ENCODE results near the gene PRR30.
"Not testable (repeated sequence)": the region's sequence is repeated elsewhere in the genome, so short reads cannot be mapped to it uniquely, and the experiment has no call there.

The PRR30 gene

DNA sequence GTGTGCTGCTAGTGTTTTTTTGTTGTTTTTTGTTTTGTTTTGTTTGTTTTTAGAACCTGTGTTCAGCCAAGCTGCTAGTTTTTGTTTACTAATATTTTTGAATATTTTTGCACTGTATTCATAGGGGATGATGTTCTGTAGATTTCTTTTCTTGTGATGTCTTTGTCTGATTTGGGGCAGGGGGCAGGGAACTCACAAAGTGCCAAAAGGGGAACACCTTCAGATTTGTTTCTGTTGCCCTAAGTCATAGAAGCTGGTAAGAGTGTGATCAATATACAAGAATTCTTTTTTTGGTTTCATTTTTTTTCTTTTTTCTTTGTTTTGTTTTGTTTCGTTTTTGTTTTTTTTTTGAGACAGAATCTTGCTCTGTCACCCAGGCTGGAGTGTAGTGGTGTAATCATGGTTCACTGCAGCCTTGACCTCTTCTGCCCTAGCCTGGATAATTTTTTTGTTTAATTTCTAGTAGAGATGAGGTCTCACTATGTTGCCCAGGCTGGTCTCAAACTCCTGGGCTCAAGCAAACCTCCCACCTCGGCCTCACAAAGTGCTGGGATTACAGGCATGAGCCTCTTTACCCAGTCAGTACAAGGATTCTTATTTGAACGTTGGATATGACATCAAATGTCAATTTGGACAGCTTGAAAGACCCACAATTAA lies 40.3 kb upstream of the PRR30 start:
- no peak for DNase-seq (ENCODE audit: low read depth, low spot score)
- TF ChIP-seq, protein P1, sequence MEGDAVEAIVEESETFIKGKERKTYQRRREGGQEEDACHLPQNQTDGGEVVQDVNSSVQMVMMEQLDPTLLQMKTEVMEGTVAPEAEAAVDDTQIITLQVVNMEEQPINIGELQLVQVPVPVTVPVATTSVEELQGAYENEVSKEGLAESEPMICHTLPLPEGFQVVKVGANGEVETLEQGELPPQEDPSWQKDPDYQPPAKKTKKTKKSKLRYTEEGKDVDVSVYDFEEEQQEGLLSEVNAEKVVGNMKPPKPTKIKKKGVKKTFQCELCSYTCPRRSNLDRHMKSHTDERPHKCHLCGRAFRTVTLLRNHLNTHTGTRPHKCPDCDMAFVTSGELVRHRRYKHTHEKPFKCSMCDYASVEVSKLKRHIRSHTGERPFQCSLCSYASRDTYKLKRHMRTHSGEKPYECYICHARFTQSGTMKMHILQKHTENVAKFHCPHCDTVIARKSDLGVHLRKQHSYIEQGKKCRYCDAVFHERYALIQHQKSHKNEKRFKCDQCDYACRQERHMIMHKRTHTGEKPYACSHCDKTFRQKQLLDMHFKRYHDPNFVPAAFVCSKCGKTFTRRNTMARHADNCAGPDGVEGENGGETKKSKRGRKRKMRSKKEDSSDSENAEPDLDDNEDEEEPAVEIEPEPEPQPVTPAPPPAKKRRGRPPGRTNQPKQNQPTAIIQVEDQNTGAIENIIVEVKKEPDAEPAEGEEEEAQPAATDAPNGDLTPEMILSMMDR (IDR thresholded peaks at IDR 0.05; ENCODE audit: insufficient read depth, low read length, missing control alignments) = no peak
- H3K4me3 ChIP-seq (ENCODE audit: low read depth, low read length) = no peak overlapping the region
- CTCF ChIA-PET = interaction anchor here (1.1 to 3.1 kb wide), 3 partner anchors 9 to 13 kb away, joined by 3 to 31 read pairs (median 3); no protein-coding TSS in a partner anchor
- POLR2A ChIA-PET = no interaction called here

DNA sequence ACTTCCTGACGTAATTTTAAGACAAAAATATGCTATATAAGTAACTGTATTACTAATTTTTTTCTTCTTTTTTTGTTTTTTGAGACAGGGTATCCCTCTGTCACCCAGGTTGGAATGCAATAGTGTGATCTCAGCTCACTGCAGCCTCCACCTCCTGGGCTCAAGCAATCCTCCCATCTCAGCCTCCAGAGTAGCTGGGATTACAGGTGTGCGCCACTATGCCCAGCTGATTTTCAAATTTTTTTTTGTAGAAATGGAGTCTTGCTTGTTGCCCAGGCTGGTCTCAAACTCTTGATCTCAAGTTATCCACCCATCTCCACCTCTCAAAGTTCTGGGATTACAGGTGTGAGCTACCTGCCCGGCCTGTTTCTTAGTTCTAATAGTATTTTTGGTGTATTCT lies 39.3 kb upstream of the PRR30 start:
- DNase-seq (ENCODE audit: low read depth, low spot score) = no peak
- TF ChIP-seq, protein P1 (IDR thresholded peaks at IDR 0.05; ENCODE audit: insufficient read depth, low read length, missing control alignments) = no peak
- ChIA-PET POLR2A (no interaction called here), CTCF (interaction anchor here (3.1 kb wide), 1 partner anchor 8 kb away, joined by 31 read pairs; no protein-coding TSS in a partner anchor)
- no peak overlapping the region for H3K4me3 ChIP-seq (ENCODE audit: low read depth, low read length)

DNA sequence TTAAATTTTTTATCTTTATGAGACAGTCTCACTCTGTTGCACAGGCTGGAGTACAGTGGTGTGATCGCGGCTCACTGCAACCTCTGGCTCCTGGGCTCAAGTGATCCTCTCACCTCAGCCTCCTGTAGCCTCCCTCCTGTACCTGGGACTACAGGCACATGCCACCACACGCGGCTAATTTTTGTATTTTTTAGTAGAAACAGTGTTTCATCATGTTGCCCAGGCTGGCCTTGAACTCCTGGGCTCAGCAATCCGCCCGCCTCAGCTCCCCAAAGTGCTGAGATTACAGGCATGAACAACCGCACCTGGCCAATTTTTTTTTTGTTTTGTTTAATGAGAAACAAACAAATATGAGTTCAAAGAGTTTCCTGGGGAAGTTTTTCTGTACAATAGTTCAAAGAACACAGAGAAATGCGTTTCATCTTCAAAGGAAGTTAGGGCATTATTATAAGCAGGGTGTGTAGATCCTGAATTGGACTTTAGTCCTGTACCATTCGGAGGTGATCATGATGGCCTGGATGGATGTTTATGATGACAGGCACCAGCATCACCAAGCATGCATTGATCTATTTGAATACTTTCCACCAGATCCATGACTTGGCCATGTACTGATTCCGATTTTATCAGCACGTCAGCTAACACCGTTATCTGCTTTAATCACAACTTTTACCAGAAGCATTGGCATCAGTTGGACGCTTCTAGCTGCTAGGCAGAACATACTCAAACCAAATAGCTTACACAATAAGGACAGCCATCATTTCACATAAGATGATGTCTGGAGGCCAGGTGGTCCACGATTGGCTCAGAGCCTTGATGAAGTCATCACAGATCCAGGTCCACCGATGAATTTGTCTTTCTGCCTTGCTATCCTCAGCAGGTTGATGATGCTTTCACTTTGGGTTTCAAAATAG lies 38.5 kb upstream of the PRR30 start:
- POLR2A ChIA-PET = no interaction called here
- TF ChIP-seq, protein P1 (IDR thresholded peaks at IDR 0.05; ENCODE audit: insufficient read depth, low read length, missing control alignments) = no peak
- no peak overlapping the region for H3K4me3 ChIP-seq (ENCODE audit: low read depth, low read length)
- CTCF ChIA-PET = interaction anchor here (3.1 kb wide), 1 partner anchor 7 kb away, joined by 31 read pairs; no protein-coding TSS in a partner anchor
- no peak for DNase-seq (ENCODE audit: low read depth, low spot score)

DNA sequence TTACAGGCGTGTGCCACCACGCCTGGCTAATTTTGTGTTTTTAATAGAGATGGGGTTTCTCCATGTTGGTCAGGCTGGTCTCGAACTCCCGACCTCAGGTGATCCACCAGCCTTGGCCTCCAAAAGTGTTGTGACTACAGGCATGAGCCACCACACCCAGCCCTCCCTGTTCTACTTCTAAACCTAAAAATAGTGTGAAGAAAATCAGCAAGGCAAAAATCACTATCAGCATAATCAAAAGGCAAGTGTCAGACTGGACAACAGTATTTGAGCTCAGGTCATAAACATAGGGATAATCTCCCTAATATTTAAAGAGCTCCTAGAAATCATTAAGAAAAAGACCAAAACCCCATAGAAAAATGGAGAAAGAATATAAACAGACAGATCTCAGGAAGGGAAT lies 36.6 kb upstream of the PRR30 start:
- CTCF ChIA-PET = interaction anchor here (0.8 to 1.3 kb wide), 6 partner anchors 9 to 89 kb away, joined by 3 to 7 read pairs (median 4); no protein-coding TSS in a partner anchor
- DNase-seq (ENCODE audit: low read depth, low spot score); POLR2A ChIA-PET; H3K4me3 ChIP-seq (ENCODE audit: low read depth, low read length): not testable (repeated sequence)

DNA sequence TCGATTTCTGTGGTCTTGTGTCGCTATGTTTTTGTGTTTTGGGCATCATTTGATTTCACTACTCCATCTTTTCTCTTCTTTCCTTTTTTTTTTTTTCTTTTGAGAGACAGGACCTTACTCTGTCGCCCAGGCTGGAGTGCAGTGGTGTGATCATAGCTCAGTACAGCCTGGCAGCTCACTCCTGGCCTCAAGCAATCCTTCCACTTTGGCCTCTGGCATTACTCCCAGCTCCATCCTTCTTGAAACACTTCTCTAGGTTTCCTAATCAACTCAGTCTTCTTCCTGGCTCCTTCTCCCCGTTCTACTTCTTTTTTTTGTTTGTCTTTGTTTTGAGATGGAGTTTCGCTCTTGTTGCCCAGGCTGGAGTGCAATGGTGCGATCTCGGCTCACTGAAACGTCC lies 36.1 kb upstream of the PRR30 start:
- POLR2A ChIA-PET = no interaction called here

DNA sequence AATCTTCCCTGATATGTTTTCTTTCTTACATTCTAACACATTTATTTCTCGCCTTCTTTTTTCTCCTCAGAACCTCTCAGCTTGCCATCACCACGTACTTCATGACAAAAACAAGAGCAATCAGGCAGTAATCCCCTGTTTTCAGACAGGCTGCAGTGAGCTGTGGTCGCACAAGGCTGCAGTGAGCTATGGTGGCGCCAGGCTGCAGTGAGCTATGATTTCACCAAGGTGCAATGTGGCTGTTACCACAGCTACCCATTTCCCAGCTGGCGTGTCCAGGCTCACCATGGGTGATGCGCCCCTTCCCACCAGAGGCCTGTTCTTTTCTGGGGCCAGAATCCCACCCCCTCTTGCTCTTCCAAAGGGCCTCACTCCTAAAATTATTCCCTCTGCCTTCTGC lies 35.4 kb upstream of the PRR30 start:
- POLR2A ChIA-PET = no interaction called here
- TF ChIP-seq, protein P1 (IDR thresholded peaks at IDR 0.05; ENCODE audit: insufficient read depth, low read length, missing control alignments) = no peak
- DNase-seq (ENCODE audit: low read depth, low spot score) = no peak
- no peak overlapping the region for H3K4me3 ChIP-seq (ENCODE audit: low read depth, low read length)
- CTCF ChIA-PET = interaction anchor here (1.1 to 1.3 kb wide), 5 partner anchors 10 to 77 kb away, joined by 3 to 7 read pairs (median 3); no protein-coding TSS in a partner anchor

More for the DNA sequence above, 36.1 kb upstream of the PRR30 start:
- CTCF ChIA-PET = interaction anchor here (0.8 to 1.3 kb wide), 8 partner anchors 9 to 78 kb away, joined by 3 to 7 read pairs (median 4); no protein-coding TSS in a partner anchor
- TF ChIP-seq, protein P1 (IDR thresholded peaks at IDR 0.05; ENCODE audit: insufficient read depth, low read length, missing control alignments) = no peak
- H3K4me3 ChIP-seq (ENCODE audit: low read depth, low read length) = no peak overlapping the region
- no peak for DNase-seq (ENCODE audit: low read depth, low spot score)
